IPS-15b (cell line): ENCODE measurements around the gene PDZRN3.

ENCODE experiments used
- H3K27me3 ChIP-seq: one replicate; pipeline ENCODE4 v1.6.1; 2013; ENCODE audit warnings: low read length; ENCODE audit not compliant: control insufficient read depth, insufficient read depth
- H3K36me3 ChIP-seq: one replicate; pipeline ENCODE4 v1.6.1; 2013; ENCODE audit warnings: low read length; ENCODE audit not compliant: control insufficient read depth, insufficient read depth
- H3K4me1 ChIP-seq: one replicate; pipeline ENCODE4 v1.6.1; 2013; ENCODE audit warnings: mild to moderate bottlenecking, low read length; ENCODE audit not compliant: control insufficient read depth, insufficient read depth
- H3K4me3 ChIP-seq: one replicate; pipeline ENCODE4 v1.5.1; 2013; ENCODE audit warnings: low read depth, low read length
- H3K9ac ChIP-seq: one replicate; pipeline ENCODE4 v1.6.1; 2013; ENCODE audit warnings: low read depth, mild to moderate bottlenecking, low read length
- H3K9me3 ChIP-seq: one replicate; pipeline ENCODE4 v1.6.1; 2013; ENCODE audit warnings: mild to moderate bottlenecking, low read length; ENCODE audit not compliant: control insufficient read depth, insufficient read depth

Gene PDZRN3

GRCh38 chr3:73352841-73353645 is 271.7 kb downstream of the PDZRN3 start:
- no peaks in the 10 kb centered on the region for H3K27me3 ChIP-seq
- no peaks in the 10 kb centered on the region for H3K4me1 ChIP-seq
- no peak overlapping the region for H3K4me3 ChIP-seq
- no peak overlapping the region for H3K9ac ChIP-seq
- H3K9me3 ChIP-seq = no peaks in the 10 kb centered on the region
- H3K36me3 ChIP-seq = no peaks in the 10 kb centered on the region

- H3K36me3 ChIP-seq = no peaks in the 10 kb centered on the region
- H3K9ac ChIP-seq = no peak overlapping the region
- H3K4me3 ChIP-seq = no peak overlapping the region
- no peaks in the 10 kb centered on the region for H3K9me3 ChIP-seq
- H3K4me1 ChIP-seq = no peaks in the 10 kb centered on the region
- H3K27me3 ChIP-seq = no peaks in the 10 kb centered on the region
Observed at GRCh38 chr3:73351423-73352071, 273.2 kb downstream of the PDZRN3 start.

- H3K4me1 ChIP-seq = no peaks in the 10 kb centered on the region
- no peak overlapping the region for H3K4me3 ChIP-seq
- no peaks in the 10 kb centered on the region for H3K9me3 ChIP-seq
- H3K36me3 ChIP-seq = no peaks in the 10 kb centered on the region
- no peaks in the 10 kb centered on the region for H3K27me3 ChIP-seq
- H3K9ac ChIP-seq = no peak overlapping the region
Observed at GRCh38 chr3:73350996-73351395, 273.7 kb downstream of the PDZRN3 start.

GRCh38 chr3:73349657-73350056 is 275.1 kb downstream of the PDZRN3 start:
- Histone ChIP-seq H3K27me3 (no peaks in the 10 kb centered on the region), H3K4me3 (no peak overlapping the region), H3K36me3 (no peaks in the 10 kb centered on the region), H3K9ac (no peak overlapping the region), H3K9me3 (no peaks in the 10 kb centered on the region), H3K4me1 (no peaks in the 10 kb centered on the region)

- H3K36me3 ChIP-seq = no peaks in the 10 kb centered on the region
- H3K9me3 ChIP-seq = peaks cover 7% of the 10 kb centered on the region
- no peaks in the 10 kb centered on the region for H3K27me3 ChIP-seq
- H3K4me3 ChIP-seq = no peak overlapping the region
- no peak overlapping the region for H3K9ac ChIP-seq
- no peaks in the 10 kb centered on the region for H3K4me1 ChIP-seq
Observed at GRCh38 chr3:73342077-73342476, 282.7 kb downstream of the PDZRN3 start.

GRCh38 chr3:73341272-73341935 is 283.3 kb downstream of the PDZRN3 start:
- peaks cover 7% of the 10 kb centered on the region for H3K9me3 ChIP-seq
- H3K4me1 ChIP-seq = no peaks in the 10 kb centered on the region
- no peak overlapping the region for H3K4me3 ChIP-seq
- no peaks in the 10 kb centered on the region for H3K36me3 ChIP-seq
- H3K9ac ChIP-seq = no peak overlapping the region
- H3K27me3 ChIP-seq = no peaks in the 10 kb centered on the region

GRCh38 chr3:73332558-73332957 is 292.2 kb downstream of the PDZRN3 start:
- H3K4me3 ChIP-seq = no peak overlapping the region
- H3K27me3 ChIP-seq = no peaks in the 10 kb centered on the region
- H3K4me1 ChIP-seq = no peaks in the 10 kb centered on the region
- H3K36me3 ChIP-seq = no peaks in the 10 kb centered on the region
- no peaks in the 10 kb centered on the region for H3K9me3 ChIP-seq
- H3K9ac ChIP-seq = no peak overlapping the region
